PC-3 (cell line): ENCODE data around the gene SCUBE1. TPM values are rescaled to one million over a fixed set of nuclear protein-coding genes. Genes with fewer than 3 reads are reported as not detected.

Experiments
- ATAC-seq: fragments of 200-7000 bp; cut with Tn5 transposase; 2 replicates; pipeline ENCODE4 v1.9.1; 2020; ENCODE audit warnings: mild to moderate bottlenecking, moderate library complexity
- BruUV-seq: library from RNA; stranded (reverse); fragments of 400-500 nt; replicated peaks from 2 replicates; lab custom pipeline; 2021; lab: Mats Ljungman, UMichigan
- CTCF ChIA-PET: fragments of 300-600 bp; sonication (Branson Sonifier 250); formaldehyde crosslinking; loops from one replicate; lab custom pipeline; 2022; ENCODE audit warnings: antibody characterized with exemption; lab: Charles Lee
- POLR2A ChIA-PET: fragments of 300-600 bp; sonication (Branson Sonifier 250); formaldehyde crosslinking; loops from one replicate; lab custom pipeline; 2022; ENCODE audit warnings: antibody characterized with exemption; ENCODE audit not compliant: unreplicated experiment; lab: Charles Lee
- DNase-seq: peaks from one replicate; pipeline ENCODE4 v3.0.0-alpha.2; 2015
- H2AFZ ChIP-seq: fragments of 300-600 bp; sonication (generic); 2 replicates; pipeline ENCODE4 v1.6.0; 2016; ENCODE audit warnings: antibody characterized with exemption, low read length
- H3F3A ChIP-seq: fragments of 300-600 bp; sonication (generic); one replicate; pipeline ENCODE4 v1.6.0; 2017; ENCODE audit warnings: antibody characterized with exemption, low read length, control low read depth, mild to moderate bottlenecking; ENCODE audit not compliant: unreplicated experiment
- H3K27ac ChIP-seq: fragments of 300-600 bp; sonication (generic); 2 replicates; pipeline ENCODE4 v1.5.1; 2016; ENCODE audit warnings: mild to moderate bottlenecking, low read length
- H3K27me3 ChIP-seq: fragments of 300-600 bp; sonication (generic); 2 replicates; pipeline ENCODE4 v1.6.1; 2016; ENCODE audit warnings: low read length, mixed read lengths
- H3K36me3 ChIP-seq: fragments of 300-600 bp; sonication (generic); 2 replicates; pipeline ENCODE4 v1.6.1; 2016; ENCODE audit warnings: low read depth, mixed run types, low read length, mixed read lengths
- H3K4me1 ChIP-seq: fragments of 300-600 bp; sonication (generic); 2 replicates; pipeline ENCODE4 v1.5.1; 2016; ENCODE audit warnings: low read length; ENCODE audit not compliant: insufficient read depth
- H3K4me2 ChIP-seq: fragments of 300-600 bp; sonication (generic); 2 replicates; pipeline ENCODE4 v1.6.0; 2016; ENCODE audit warnings: low read length
- H3K4me3 ChIP-seq: fragments of 300-600 bp; sonication (generic); 2 replicates; pipeline ENCODE4 v1.5.1; 2016; ENCODE audit warnings: mild to moderate bottlenecking, low read length, mixed read lengths
- H3K79me2 ChIP-seq: fragments of 300-600 bp; sonication (generic); 2 replicates; pipeline ENCODE4 v1.6.1; 2017; ENCODE audit warnings: low read length, mixed read lengths
- H3K9ac ChIP-seq: fragments of 300-600 bp; sonication (generic); 2 replicates; pipeline ENCODE4 v1.6.0; 2016; ENCODE audit warnings: mild to moderate bottlenecking, low read length
- H3K9me2 ChIP-seq: fragments of 300-600 bp; sonication (generic); replicated peaks from 2 replicates; pipeline ENCODE4 v1.6.1; 2016; ENCODE audit warnings: mixed run types, low read length, mixed read lengths
- H3K9me3 ChIP-seq: fragments of 300-600 bp; sonication (generic); 2 replicates; pipeline ENCODE4 v1.6.1; 2016; ENCODE audit warnings: low read length, mixed read lengths
- H4K20me1 ChIP-seq: fragments of 300-600 bp; sonication (generic); 2 replicates; pipeline ENCODE4 v1.6.1; 2016; ENCODE audit warnings: low read length, mixed read lengths
- EZH2 ChIP-seq: fragments of 300-600 bp; sonication (generic); IDR thresholded peaks from one replicate; pipeline ENCODE4 v1.6.1; 2017; ENCODE audit warnings: antibody characterized with exemption, mild to moderate bottlenecking, low read length; ENCODE audit not compliant: unreplicated experiment
- EZH2phosphoT487 ChIP-seq: fragments of 300-600 bp; sonication (generic); IDR thresholded peaks from 2 replicates; pipeline ENCODE4 v1.6.1; 2018; ENCODE audit warnings: mild to moderate bottlenecking, antibody characterized with exemption, low read length, borderline replicate concordance
- intact Hi-C: fragments of 100-400 bp; cut with micrococcal nuclease; formaldehyde crosslinking; loops from 2 replicates; pipeline ENCODE4 v1.9.0; 2023
- total RNA-seq: library from RNA; depleted of rRNA; stranded (reverse); fragments of >200 nt; gene quantifications from 2 replicates; pipeline ENCODE4 v1.2.3, GENCODE V29; 2014
- TF ChIP-seq, protein P1 (sequence below): fragments of 300-600 bp; sonication (generic); conservative IDR thresholded peaks from 2 replicates; pipeline ENCODE4 v1.5.1; 2017; ENCODE audit warnings: antibody characterized with exemption, low read depth, mild to moderate bottlenecking, low read length

The SCUBE1 gene
- total RNA-seq, 1 experiment from 2014 or later: not detected

DNA sequence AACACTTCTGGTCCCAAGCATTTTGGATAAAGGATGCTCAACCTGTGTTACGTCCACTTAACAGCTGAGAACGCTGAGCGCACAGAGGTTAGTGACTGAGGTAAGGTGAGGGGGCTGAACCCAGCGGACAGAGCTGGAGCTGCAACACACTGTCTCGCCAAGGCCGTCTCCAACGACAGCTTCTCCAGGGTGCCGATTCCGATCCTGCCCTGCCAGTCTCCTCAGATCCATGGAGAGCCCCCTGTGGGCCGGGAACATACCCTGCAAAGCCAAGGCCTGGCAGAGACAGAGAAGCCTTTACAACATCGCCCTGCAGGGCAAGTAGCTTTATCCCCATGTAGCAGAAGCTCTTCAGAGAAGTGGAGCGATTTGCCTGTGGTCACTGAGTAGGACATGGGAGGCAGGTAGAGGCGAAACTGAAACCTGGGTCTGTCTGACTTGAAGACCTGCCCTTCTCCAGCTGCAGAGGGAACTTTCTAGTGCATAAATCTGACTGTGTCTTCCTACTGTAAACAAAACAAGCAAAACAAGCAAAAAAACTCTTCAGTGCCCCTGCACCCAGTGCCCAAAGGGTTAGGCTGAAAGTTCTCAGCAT lies 72.8 kb downstream of the SCUBE1 start:
- BruUV-seq: no TSS peak
- POLR2A ChIA-PET: no interaction called here
- H3K27me3 ChIP-seq: peaks cover 25% of the 10 kb centered on the region
- H3K9me3 ChIP-seq: no peaks in the 10 kb centered on the region
- no peak overlapping the region for H3K9ac ChIP-seq
- H3K9me2 ChIP-seq: no peaks in the 10 kb centered on the region
- no peak overlapping the region for H3K4me3 ChIP-seq
- no peak for TF ChIP-seq EZH2phosphoT487
- TF ChIP-seq EZH2: no peak
- TF ChIP-seq, protein P1, sequence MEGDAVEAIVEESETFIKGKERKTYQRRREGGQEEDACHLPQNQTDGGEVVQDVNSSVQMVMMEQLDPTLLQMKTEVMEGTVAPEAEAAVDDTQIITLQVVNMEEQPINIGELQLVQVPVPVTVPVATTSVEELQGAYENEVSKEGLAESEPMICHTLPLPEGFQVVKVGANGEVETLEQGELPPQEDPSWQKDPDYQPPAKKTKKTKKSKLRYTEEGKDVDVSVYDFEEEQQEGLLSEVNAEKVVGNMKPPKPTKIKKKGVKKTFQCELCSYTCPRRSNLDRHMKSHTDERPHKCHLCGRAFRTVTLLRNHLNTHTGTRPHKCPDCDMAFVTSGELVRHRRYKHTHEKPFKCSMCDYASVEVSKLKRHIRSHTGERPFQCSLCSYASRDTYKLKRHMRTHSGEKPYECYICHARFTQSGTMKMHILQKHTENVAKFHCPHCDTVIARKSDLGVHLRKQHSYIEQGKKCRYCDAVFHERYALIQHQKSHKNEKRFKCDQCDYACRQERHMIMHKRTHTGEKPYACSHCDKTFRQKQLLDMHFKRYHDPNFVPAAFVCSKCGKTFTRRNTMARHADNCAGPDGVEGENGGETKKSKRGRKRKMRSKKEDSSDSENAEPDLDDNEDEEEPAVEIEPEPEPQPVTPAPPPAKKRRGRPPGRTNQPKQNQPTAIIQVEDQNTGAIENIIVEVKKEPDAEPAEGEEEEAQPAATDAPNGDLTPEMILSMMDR: peak; percentile 30; the same call in 1 of the 2 replicates
- no peaks in the 10 kb centered on the region for H4K20me1 ChIP-seq
- intact Hi-C loops: no loop called here
- CTCF ChIA-PET: interaction anchor here (1.3 kb wide), 1 partner anchor 39 kb away, joined by 4 read pairs; no protein-coding TSS in a partner anchor
- H3K36me3 ChIP-seq: no peaks in the 10 kb centered on the region
- no peak overlapping the region for H3K4me2 ChIP-seq
- no peaks in the 10 kb centered on the region for H3K79me2 ChIP-seq
- H3K27ac ChIP-seq: no peak overlapping the region
- peak; percentile 14 for DNase-seq
- ATAC-seq: no peak
- peaks cover 6% of the 10 kb centered on the region; the same call in 1 of the 2 replicates for H3K4me1 ChIP-seq
- no peak overlapping the region for H2AFZ ChIP-seq
- H3F3A ChIP-seq: no peaks in the 10 kb centered on the region

DNA sequence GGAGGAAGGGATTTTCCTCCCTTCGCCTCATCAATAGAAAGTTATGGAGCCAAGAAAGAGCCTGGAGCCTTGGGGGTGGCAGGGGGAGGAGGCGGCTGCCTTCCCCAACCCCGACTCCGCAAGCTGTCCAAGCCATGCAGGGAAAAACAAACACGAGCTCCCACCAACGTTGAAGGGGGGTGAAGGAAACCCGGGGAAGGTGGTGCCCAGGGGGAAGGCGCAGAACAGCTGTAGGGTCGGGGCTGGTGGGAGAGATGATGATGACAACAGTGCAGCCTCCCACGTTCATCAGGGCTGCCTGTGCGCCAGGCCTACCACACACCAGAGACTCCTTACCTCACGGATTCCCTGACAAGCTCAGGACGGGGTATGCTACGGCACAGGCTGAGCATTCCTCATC lies 73.5 kb downstream of the SCUBE1 start:
- intact Hi-C loops: no loop called here
- H3K27ac ChIP-seq: no peak overlapping the region
- H3F3A ChIP-seq: no peaks in the 10 kb centered on the region
- ATAC-seq (no peak), DNase-seq (no peak)
- H3K9me2 ChIP-seq: no peaks in the 10 kb centered on the region
- ChIA-PET POLR2A (no interaction called here), CTCF (no interaction called here)
- no peak overlapping the region for H3K9ac ChIP-seq
- no peak overlapping the region for H3K4me3 ChIP-seq
- TF ChIP-seq, protein P1: no peak
- no peak for TF ChIP-seq EZH2
- no peak for TF ChIP-seq EZH2phosphoT487
- no TSS peak for BruUV-seq
- no peak overlapping the region for H2AFZ ChIP-seq
- H3K27me3 ChIP-seq: peaks cover 33% of the 10 kb centered on the region
- no peaks in the 10 kb centered on the region for H3K36me3 ChIP-seq
- H3K9me3 ChIP-seq: no peaks in the 10 kb centered on the region
- no peak overlapping the region for H3K4me2 ChIP-seq
- H3K4me1 ChIP-seq: no peaks in the 10 kb centered on the region
- H3K79me2 ChIP-seq: no peaks in the 10 kb centered on the region
- H4K20me1 ChIP-seq: no peaks in the 10 kb centered on the region

DNA sequence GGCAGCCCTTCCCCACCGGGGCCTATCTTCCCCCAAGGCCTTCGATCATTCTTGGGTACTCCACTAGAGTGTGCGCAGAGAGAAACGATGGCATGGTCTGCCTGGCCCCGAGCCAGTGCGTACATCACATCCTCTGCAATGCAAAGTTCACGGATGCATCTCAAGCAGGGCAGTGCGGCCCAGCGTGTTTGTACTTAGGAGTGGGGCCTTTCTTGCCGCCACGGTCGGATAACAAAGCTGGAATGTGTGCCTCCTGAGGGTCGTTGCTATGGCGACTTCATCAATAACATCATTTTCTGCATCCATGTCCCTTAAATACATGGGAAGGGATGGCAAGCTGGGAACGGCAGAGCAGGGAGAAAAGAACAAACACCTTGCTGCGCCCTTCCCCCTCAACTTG lies 73.9 kb downstream of the SCUBE1 start:
- Histone ChIP-seq H3K27me3 (peaks cover 35% of the 10 kb centered on the region), H3K4me2 (no peak overlapping the region), H3K27ac (no peak overlapping the region), H2AFZ (no peak overlapping the region), H3K79me2 (no peaks in the 10 kb centered on the region), H3K4me1 (no peaks in the 10 kb centered on the region), H3K9ac (no peak overlapping the region), H4K20me1 (no peaks in the 10 kb centered on the region), H3K4me3 (no peak overlapping the region), H3K9me3 (no peaks in the 10 kb centered on the region), H3K9me2 (no peaks in the 10 kb centered on the region), H3K36me3 (no peaks in the 10 kb centered on the region), H3F3A (no peaks in the 10 kb centered on the region)
- DNase-seq (no peak), ATAC-seq (no peak)
- ChIA-PET POLR2A (no interaction called here), CTCF (no interaction called here)
- TF ChIP-seq, protein P1: no peak
- TF ChIP-seq EZH2: no peak
- no peak for TF ChIP-seq EZH2phosphoT487
- intact Hi-C loops: no loop called here
- BruUV-seq: no TSS peak
